ENCODE results near the gene SLC26A3. TPM values are rescaled to one million over a fixed set of nuclear protein-coding genes. Genes with fewer than 3 reads are reported as not detected.

The SLC26A3 gene
- total and polyA plus RNA-seq, 2 experiments from 2014 or later, result not detected

- no peak overlapping the region for H3K4me3 Mint-ChIP-seq
- Histone ChIP-seq H3K36me3 (ENCODE audit: insufficient read depth) (no peaks in the 10 kb centered on the region), H4K20me1 (replicated peaks; ENCODE audit: insufficient read depth) (no peaks in the 10 kb centered on the region), H3K27ac (ENCODE audit: low read depth) (no peak overlapping the region), H3K9me2 (ENCODE audit: insufficient read depth) (no peaks in the 10 kb centered on the region), H3K79me2 (replicated peaks; ENCODE audit: insufficient read depth) (no peaks in the 10 kb centered on the region), H2AFZ (no peak overlapping the region), H3K4me3 (no peak overlapping the region), H3K4me2 (no peak overlapping the region), H3F3A (replicated peaks; ENCODE audit: low read depth) (no peaks in the 10 kb centered on the region), H3K27me3 (ENCODE audit: insufficient read depth) (no peaks in the 10 kb centered on the region), H3K4me1 (ENCODE audit: insufficient read depth) (no peaks in the 10 kb centered on the region)
- H3K36me3 Mint-ChIP-seq (ENCODE audit: low read depth), result no peaks in the 10 kb centered on the region
- H3K27me3 Mint-ChIP-seq (ENCODE audit: insufficient read depth, low read depth, poor library complexity), result no peaks in the 10 kb centered on the region
- DNase-seq (ENCODE audit: low spot score) (no peak), ATAC-seq (no peak)
- H3K9me3 Mint-ChIP-seq, result no peaks in the 10 kb centered on the region
- TF ChIP-seq JUNB (IDR thresholded peaks at IDR 0.05; ENCODE audit: unreplicated experiment), result no peak
- TF ChIP-seq EZH2phosphoT487 (IDR thresholded peaks at IDR 0.05; ENCODE audit: unreplicated experiment), result no peak
- TF ChIP-seq STAT1 (IDR thresholded peaks at IDR 0.05; ENCODE audit: unreplicated experiment), result no peak
- no peak for TF ChIP-seq POLR2AphosphoS5 (IDR thresholded peaks at IDR 0.05; ENCODE audit: low read depth)
- no peak for TF ChIP-seq CREB1 (CRISPR knock-in tag; IDR thresholded peaks at IDR 0.05; ENCODE audit: low read depth)
- TF ChIP-seq ZNF331 (CRISPR knock-in tag; IDR thresholded peaks at IDR 0.05; ENCODE audit: low read depth), result no peak
- H3K27ac Mint-ChIP-seq, result no peak overlapping the region
- no peaks in the 10 kb centered on the region for H3K4me1 Mint-ChIP-seq
These were observed 3.3 kb downstream of the SLC26A3 start for GRCh38 chr7:107799647-107800264.

GRCh38 chr7:107792364-107792763, 10.7 kb downstream of the SLC26A3 start:
- no peaks in the 10 kb centered on the region for H3K36me3 ChIP-seq (ENCODE audit: insufficient read depth)
- no peak overlapping the region for H3K4me3 Mint-ChIP-seq
- no peaks in the 10 kb centered on the region for H3K27me3 ChIP-seq (ENCODE audit: insufficient read depth)
- H3K36me3 Mint-ChIP-seq (ENCODE audit: low read depth), result no peaks in the 10 kb centered on the region
- H3K4me1 ChIP-seq (ENCODE audit: insufficient read depth), result peaks cover 11% of the 10 kb centered on the region
- no peak overlapping the region for H3K4me3 ChIP-seq
- no peak overlapping the region for H3K4me2 ChIP-seq
- H3F3A ChIP-seq (replicated peaks; ENCODE audit: low read depth), result no peaks in the 10 kb centered on the region
- no peak overlapping the region for H3K27ac Mint-ChIP-seq
- no peaks in the 10 kb centered on the region; the same call in 1 of the 2 replicates for H3K9me2 ChIP-seq (ENCODE audit: insufficient read depth)
- ATAC-seq, result no peak
- DNase-seq (ENCODE audit: low spot score), result no peak
- no peaks in the 10 kb centered on the region; the same call in 2 of the 3 replicates for H3K9me3 Mint-ChIP-seq
- H3K27me3 Mint-ChIP-seq (ENCODE audit: insufficient read depth, low read depth, poor library complexity), result no peaks in the 10 kb centered on the region
- H2AFZ ChIP-seq, result no peak overlapping the region
- H4K20me1 ChIP-seq (replicated peaks; ENCODE audit: insufficient read depth), result no peaks in the 10 kb centered on the region
- H3K79me2 ChIP-seq (replicated peaks; ENCODE audit: insufficient read depth), result no peaks in the 10 kb centered on the region
- no peak for TF ChIP-seq ZNF114 (CRISPR knock-in tag; IDR thresholded peaks at IDR 0.05)
- no peak for TF ChIP-seq EZH2 (IDR thresholded peaks at IDR 0.05; ENCODE audit: low read depth, unreplicated experiment)
- no peak for TF ChIP-seq NANOG (IDR thresholded peaks at IDR 0.05; ENCODE audit: borderline replicate concordance)
- no peak overlapping the region for H3K27ac ChIP-seq (ENCODE audit: low read depth)
- H3K4me1 Mint-ChIP-seq, result peaks cover 19% of the 10 kb centered on the region

GRCh38 chr7:107789647-107790046, 13.4 kb downstream of the SLC26A3 start:
- peak overlapping the region; percentile 38; the same call in 1 of the 2 replicates for H2AFZ ChIP-seq
- Mint-ChIP-seq H3K27ac (peak overlapping the region; percentile 61), H3K9me3 (no peaks in the 10 kb centered on the region; the same call in 2 of the 3 replicates), H3K4me3 (no peak overlapping the region), H3K36me3 (ENCODE audit: low read depth) (no peaks in the 10 kb centered on the region), H3K4me1 (peaks cover 29% of the 10 kb centered on the region), H3K27me3 (ENCODE audit: insufficient read depth, low read depth, poor library complexity) (peaks cover 2% of the 10 kb centered on the region)
- no peak overlapping the region for H3K4me3 ChIP-seq
- no peaks in the 10 kb centered on the region for H3K79me2 ChIP-seq (replicated peaks; ENCODE audit: insufficient read depth)
- no peaks in the 10 kb centered on the region for H3F3A ChIP-seq (replicated peaks; ENCODE audit: low read depth)
- ATAC-seq (no peak), DNase-seq (ENCODE audit: low spot score) (no peak)
- no peak overlapping the region for H3K27ac ChIP-seq (ENCODE audit: low read depth)
- no peak overlapping the region for H3K4me2 ChIP-seq
- H3K9me2 ChIP-seq (ENCODE audit: insufficient read depth), result no peaks in the 10 kb centered on the region; the same call in 1 of the 2 replicates
- H4K20me1 ChIP-seq (replicated peaks; ENCODE audit: insufficient read depth), result no peaks in the 10 kb centered on the region
- no peaks in the 10 kb centered on the region for H3K36me3 ChIP-seq (ENCODE audit: insufficient read depth)
- H3K27me3 ChIP-seq (ENCODE audit: insufficient read depth), result no peaks in the 10 kb centered on the region
- H3K4me1 ChIP-seq (ENCODE audit: insufficient read depth), result peaks cover 22% of the 10 kb centered on the region
- no peak for TF ChIP-seq EZH2phosphoT487 (IDR thresholded peaks at IDR 0.05; ENCODE audit: unreplicated experiment)
- TF ChIP-seq, protein P1, sequence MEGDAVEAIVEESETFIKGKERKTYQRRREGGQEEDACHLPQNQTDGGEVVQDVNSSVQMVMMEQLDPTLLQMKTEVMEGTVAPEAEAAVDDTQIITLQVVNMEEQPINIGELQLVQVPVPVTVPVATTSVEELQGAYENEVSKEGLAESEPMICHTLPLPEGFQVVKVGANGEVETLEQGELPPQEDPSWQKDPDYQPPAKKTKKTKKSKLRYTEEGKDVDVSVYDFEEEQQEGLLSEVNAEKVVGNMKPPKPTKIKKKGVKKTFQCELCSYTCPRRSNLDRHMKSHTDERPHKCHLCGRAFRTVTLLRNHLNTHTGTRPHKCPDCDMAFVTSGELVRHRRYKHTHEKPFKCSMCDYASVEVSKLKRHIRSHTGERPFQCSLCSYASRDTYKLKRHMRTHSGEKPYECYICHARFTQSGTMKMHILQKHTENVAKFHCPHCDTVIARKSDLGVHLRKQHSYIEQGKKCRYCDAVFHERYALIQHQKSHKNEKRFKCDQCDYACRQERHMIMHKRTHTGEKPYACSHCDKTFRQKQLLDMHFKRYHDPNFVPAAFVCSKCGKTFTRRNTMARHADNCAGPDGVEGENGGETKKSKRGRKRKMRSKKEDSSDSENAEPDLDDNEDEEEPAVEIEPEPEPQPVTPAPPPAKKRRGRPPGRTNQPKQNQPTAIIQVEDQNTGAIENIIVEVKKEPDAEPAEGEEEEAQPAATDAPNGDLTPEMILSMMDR (conservative IDR thresholded peaks at IDR 0.05; ENCODE audit: low read depth in 2 of 2), result no peak
- TF ChIP-seq, protein P2, sequence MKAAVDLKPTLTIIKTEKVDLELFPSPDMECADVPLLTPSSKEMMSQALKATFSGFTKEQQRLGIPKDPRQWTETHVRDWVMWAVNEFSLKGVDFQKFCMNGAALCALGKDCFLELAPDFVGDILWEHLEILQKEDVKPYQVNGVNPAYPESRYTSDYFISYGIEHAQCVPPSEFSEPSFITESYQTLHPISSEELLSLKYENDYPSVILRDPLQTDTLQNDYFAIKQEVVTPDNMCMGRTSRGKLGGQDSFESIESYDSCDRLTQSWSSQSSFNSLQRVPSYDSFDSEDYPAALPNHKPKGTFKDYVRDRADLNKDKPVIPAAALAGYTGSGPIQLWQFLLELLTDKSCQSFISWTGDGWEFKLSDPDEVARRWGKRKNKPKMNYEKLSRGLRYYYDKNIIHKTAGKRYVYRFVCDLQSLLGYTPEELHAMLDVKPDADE (IDR thresholded peaks at IDR 0.05), result no peak
- TF ChIP-seq NANOG (IDR thresholded peaks at IDR 0.05; ENCODE audit: borderline replicate concordance), result no peak
- TF ChIP-seq REST (IDR thresholded peaks at IDR 0.05; ENCODE audit: unreplicated experiment), result no peak
- no peak for TF ChIP-seq CREB1 (CRISPR knock-in tag; IDR thresholded peaks at IDR 0.05; ENCODE audit: low read depth)
